GM21367 (cell line): ENCODE measurements around the gene NBPF8.
"Not testable (repeated sequence)": the region's sequence is repeated elsewhere in the genome, so short reads cannot be mapped to it uniquely, and the experiment has no call there.

ENCODE experiments used
- ATAC-seq: cut with Tn5 transposase; IDR thresholded peaks from one replicate; pipeline ENCODE4 v1.9.1; 2021; ENCODE audit not compliant: unreplicated experiment

Gene NBPF8

DNA sequence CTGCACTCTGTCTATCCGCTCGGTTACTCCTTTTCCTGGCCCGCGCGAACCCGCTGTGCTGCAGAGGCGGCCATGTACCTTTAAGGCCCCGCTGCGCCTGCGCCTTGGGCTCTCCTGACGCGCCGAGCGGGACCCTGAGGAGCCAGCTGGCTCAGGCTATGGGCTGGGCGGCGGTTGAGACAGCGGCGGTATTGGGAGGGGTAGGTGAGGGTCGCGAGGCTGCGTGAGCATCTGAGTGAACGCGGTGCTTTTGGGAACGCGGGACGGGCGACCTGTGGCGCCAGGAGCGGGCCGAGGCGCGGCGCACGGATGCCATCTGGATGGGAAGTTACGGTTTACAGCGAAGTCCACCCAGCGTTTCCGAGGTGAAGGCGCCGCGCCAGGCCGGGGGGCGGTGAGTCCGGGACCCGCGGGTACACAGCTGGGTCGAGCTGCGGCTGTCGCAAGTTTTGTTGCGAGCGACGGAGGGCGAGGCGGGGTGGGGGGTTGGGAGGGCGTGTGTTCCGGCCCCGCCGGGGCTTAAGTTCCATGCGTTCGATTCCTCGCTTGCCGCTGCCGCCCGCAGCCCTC, at the start of gene NBPF8:
NBPF8 (plus strand) TSS at position 125 of the 570 bp plus-strand sequence. CDS start 21,488 bp downstream, outside the sequence.
- ATAC-seq: peak; percentile 97

DNA sequence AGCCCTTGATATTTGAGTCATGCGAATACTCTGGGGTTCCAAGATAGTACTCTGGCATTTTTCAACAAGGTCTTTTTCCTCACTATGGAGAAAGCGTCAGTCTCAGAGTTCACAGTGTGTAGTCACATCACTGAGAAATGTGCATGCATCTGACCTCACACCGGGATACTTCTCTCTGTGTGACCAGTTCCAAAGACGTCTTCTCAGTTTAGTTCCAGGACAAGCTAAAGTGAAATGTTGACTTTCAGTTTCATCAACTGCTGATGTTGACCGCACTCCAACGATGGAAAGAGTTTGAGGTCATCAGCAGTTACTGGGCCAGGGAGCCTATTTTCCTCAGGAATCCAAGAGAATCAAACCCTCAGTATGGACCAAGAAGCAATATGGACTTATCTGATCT, 47.1 kb upstream of the NBPF8 start:
- ATAC-seq: not testable (repeated sequence)

DNA sequence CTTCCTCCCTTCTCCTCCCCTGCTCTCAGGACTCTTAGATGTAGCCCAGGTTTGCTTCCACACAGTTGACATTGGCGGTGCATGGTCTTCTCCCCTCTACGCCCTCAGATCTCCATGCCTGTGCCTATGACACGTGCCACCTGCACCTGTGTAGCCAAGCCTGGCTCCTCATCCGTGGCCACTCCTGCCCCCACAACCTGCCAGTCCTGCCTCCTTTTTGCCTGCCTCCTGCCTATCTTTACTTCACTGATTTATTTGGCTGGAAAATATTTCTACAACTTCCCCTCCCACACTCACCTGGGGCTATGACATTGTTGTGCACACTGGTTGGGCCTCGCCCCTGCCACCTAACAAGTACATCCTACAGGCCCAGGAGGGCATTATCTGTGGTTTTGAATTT, 28.2 kb upstream of the NBPF8 start:
- ATAC-seq: not testable (repeated sequence)

GRCh38 chr1:120388597-120389126, 26.2 kb upstream of the NBPF8 start:
- not testable (repeated sequence) for ATAC-seq

- ATAC-seq: not testable (repeated sequence)
Observed at GRCh38 chr1:120391365-120391764, 23.5 kb upstream of the NBPF8 start.

GRCh38 chr1:120393316-120394232, 21.3 kb upstream of the NBPF8 start:
- ATAC-seq: not testable (repeated sequence)

DNA sequence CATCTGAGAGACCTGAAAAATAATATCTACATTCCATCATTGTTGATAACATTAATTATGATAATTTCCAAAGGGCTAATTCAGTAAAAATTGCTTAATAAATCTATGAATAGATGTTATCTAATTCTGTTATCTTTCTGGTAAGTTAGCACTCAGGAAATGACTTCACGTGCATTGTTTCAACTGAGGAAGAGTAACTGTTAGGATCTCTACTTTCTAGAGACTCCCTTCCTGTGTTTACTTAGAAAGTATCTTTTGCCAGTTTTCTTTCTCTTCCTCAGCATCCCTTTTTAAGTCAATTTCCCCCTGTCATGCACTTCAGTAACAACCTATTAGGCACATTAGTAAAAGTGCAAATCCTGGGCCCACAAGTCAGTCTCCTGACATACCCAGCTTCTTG, 9.5 kb upstream of the NBPF8 start:
- not testable (repeated sequence) for ATAC-seq

DNA sequence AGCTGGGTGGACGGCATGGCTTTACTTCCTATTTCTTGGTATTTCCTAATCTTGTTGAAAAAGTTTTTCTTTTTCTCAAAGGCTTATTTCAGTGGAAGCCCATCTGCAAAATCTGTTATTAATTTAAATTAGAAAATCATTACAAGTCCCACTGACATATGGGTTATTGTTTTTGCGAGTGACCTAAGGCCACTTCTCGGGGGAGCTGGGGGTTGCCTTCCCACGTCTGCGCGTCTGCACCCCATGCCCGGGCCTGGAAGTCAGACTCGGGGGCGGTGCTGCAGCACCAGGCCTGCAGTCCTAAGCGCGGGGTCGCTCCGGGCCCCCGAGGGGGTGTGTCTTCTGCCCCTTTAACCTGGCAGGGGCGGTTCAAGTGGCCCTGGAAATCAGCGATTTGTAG, 384 bp upstream of the NBPF8 start:
- not testable (repeated sequence) for ATAC-seq

DNA sequence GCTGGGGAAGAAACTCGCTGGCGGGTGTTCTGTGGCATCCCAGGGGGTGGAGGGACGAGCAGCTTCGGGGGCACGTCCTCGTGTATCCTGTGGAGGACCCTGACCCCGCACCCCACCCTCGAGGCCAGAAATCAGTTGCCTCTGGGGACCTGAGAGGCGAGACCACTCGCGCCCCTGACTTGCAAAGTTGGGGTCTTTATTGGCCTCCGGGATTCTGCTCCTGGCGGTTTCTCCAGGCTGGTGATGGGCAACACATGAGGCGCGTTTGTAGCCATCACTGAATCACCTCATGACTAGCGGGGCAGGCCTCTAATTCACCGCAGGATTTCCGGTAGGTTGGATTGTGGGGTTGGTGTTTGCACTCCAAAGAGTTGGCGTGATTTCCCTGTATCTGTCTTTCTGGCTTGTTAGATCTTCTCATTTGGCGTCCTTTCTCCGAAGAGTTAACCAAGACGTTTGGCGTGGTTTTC, 692 bp downstream of the NBPF8 start:
- ATAC-seq: not testable (repeated sequence)

- not testable (repeated sequence) for ATAC-seq
Observed at GRCh38 chr1:120425063-120425462, 10.2 kb downstream of the NBPF8 start.

DNA sequence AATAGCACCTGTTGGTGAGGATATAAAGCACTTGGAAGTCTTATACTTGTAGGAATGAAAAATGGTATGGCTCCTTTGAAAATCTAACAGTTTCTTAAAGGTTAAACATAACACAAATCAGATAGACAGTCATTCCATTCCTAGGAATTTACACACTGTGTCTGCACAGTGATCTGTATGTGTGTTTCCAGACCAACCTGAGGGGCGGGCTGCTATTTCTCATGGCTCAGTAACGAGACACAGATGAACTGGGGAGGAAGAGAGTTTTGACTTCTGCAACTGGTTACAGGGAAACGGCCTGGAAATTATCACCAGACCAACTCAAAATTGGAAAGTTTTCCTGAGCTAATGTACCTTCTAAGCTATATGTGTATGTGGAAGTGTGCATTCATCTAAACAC, 16.8 kb downstream of the NBPF8 start:
- not testable (repeated sequence) for ATAC-seq

GRCh38 chr1:120433831-120434230, 19.0 kb downstream of the NBPF8 start:
- not testable (repeated sequence) for ATAC-seq

GRCh38 chr1:120449124-120449523, 34.3 kb downstream of the NBPF8 start:
- not testable (repeated sequence) for ATAC-seq
